ENCODE measurements around the gene SIN3A.
"Not testable (repeated sequence)": the region's sequence is repeated elsewhere in the genome, so short reads cannot be mapped to it uniquely, and the experiment has no call there.

Gene SIN3A

GRCh38 chr15:75355369-75355768, 96.1 kb downstream of the SIN3A start:
- DNase-seq: no peak

GRCh38 chr15:75354454-75354853, 97.0 kb downstream of the SIN3A start:
- no peak for DNase-seq

GRCh38 chr15:75353604-75354003, 97.9 kb downstream of the SIN3A start:
- DNase-seq: no peak

- DNase-seq: no peak
Observed at GRCh38 chr15:75352186-75353080, 99.1 kb downstream of the SIN3A start.

- no peak for DNase-seq
Observed at GRCh38 chr15:75350601-75351361, 100.7 kb downstream of the SIN3A start.

GRCh38 chr15:75349851-75350588, 101.5 kb downstream of the SIN3A start:
- peak; percentile 88 for DNase-seq

- not testable (repeated sequence) for DNase-seq
Observed at GRCh38 chr15:75349351-75349669, 102.2 kb downstream of the SIN3A start.

- no peak for DNase-seq
Observed at GRCh38 chr15:75348562-75349350, 102.7 kb downstream of the SIN3A start.

- DNase-seq: no peak
Observed at GRCh38 chr15:75348034-75348561, 103.4 kb downstream of the SIN3A start.

- DNase-seq: peak; percentile 54
Observed at GRCh38 chr15:75347222-75348033, 104.1 kb downstream of the SIN3A start.

GRCh38 chr15:75346796-75347221, 104.7 kb downstream of the SIN3A start, which contains the start of gene NEIL1:
Gene NEIL1 (plus strand): TSS chr15:75347039. CDS start chr15:75348906, 1,867 bp downstream.
- DNase-seq: no peak

GRCh38 chr15:75343953-75344352, 107.5 kb downstream of the SIN3A start:
- DNase-seq: not testable (repeated sequence)

- DNase-seq: no peak
Observed at GRCh38 chr15:75342221-75342620, 109.3 kb downstream of the SIN3A start.

GRCh38 chr15:75339531-75340240, 111.8 kb downstream of the SIN3A start:
- DNase-seq: no peak

- no peak for DNase-seq
Observed at GRCh38 chr15:75338661-75339240, 112.7 kb downstream of the SIN3A start.

- peak; percentile 78 for DNase-seq
Observed at GRCh38 chr15:75335705-75336355, 115.7 kb downstream of the SIN3A start, which contains the start of gene COMMD4. Gene COMMD4 (plus strand): TSS chr15:75336063. CDS start chr15:75336090, 27 bp downstream.

GRCh38 chr15:75335313-75335704, 116.2 kb downstream of the SIN3A start:
- no peak for DNase-seq

GRCh38 chr15:75333654-75334419, 117.7 kb downstream of the SIN3A start:
- DNase-seq: not testable (repeated sequence)

- DNase-seq: not testable (repeated sequence)
Observed at GRCh38 chr15:75332093-75332492, 119.4 kb downstream of the SIN3A start.

Measured in CD4-positive, alpha-beta T cell treated with Interleukin-21 for 1 hour (primary cell).